NCI-H748 (cell line): Measurements from ENCODE around the gene SMYD4.
"Not testable (repeated sequence)": the region's sequence is repeated elsewhere in the genome, so short reads cannot be mapped to it uniquely, and the experiment has no call there.

Source experiments
- DNase-seq: peaks from one replicate; lab custom pipeline; 2025; ENCODE audit not compliant: unreplicated experiment; lab: John Stamatoyannopoulos, UW

The SMYD4 gene

GRCh38 chr17:1785930-1786329, 43.8 kb downstream of the SMYD4 start:
- DNase-seq = no peak

GRCh38 chr17:1783834-1784611, 45.7 kb downstream of the SMYD4 start:
- DNase-seq = peak; percentile 36

GRCh38 chr17:1783271-1783670, 46.4 kb downstream of the SMYD4 start:
- DNase-seq = no peak

- DNase-seq = no peak
These were observed 47.5 kb downstream of the SMYD4 start for GRCh38 chr17:1782171-1782567.

GRCh38 chr17:1779571-1780131, 50.1 kb downstream of the SMYD4 start:
- no peak for DNase-seq

- no peak for DNase-seq
These were observed 52.8 kb downstream of the SMYD4 start for GRCh38 chr17:1776857-1777256.

GRCh38 chr17:1776328-1776727, 53.4 kb downstream of the SMYD4 start:
- DNase-seq = no peak

GRCh38 chr17:1774390-1775176, 55.1 kb downstream of the SMYD4 start:
- DNase-seq = no peak

GRCh38 chr17:1773696-1774181, 56.0 kb downstream of the SMYD4 start:
- DNase-seq = no peak

GRCh38 chr17:1773000-1773695, 56.6 kb downstream of the SMYD4 start:
- not testable (repeated sequence) for DNase-seq

- no peak for DNase-seq
These were observed 59.8 kb downstream of the SMYD4 start for GRCh38 chr17:1769822-1770477.

- DNase-seq = no peak
These were observed 62.3 kb downstream of the SMYD4 start for GRCh38 chr17:1767358-1767757.

- DNase-seq = no peak
These were observed 63.1 kb downstream of the SMYD4 start for GRCh38 chr17:1766382-1767135.

GRCh38 chr17:1765576-1765975, 64.1 kb downstream of the SMYD4 start:
- no peak for DNase-seq

GRCh38 chr17:1764705-1765104, 65.0 kb downstream of the SMYD4 start:
- not testable (repeated sequence) for DNase-seq

- DNase-seq = no peak
These were observed 65.4 kb downstream of the SMYD4 start for GRCh38 chr17:1764284-1764683.

- DNase-seq = peak; percentile 49
These were observed 66.5 kb downstream of the SMYD4 start for GRCh38 chr17:1762901-1763898.

- DNase-seq = peak; percentile 86
These were observed 67.3 kb downstream of the SMYD4 start for GRCh38 chr17:1762233-1762900.
